Cerebellar cortex (tissue), 1 donor: ENCODE data around the gene NLRP9.
"Not testable (repeated sequence)": the region's sequence is repeated elsewhere in the genome, so short reads cannot be mapped to it uniquely, and the experiment has no call there.

Experiments used
- DNase-seq: peaks from one replicate; pipeline ENCODE4 v3.0.0-alpha.2; 2015; ENCODE audit warnings: low spot score

NLRP9 gene

DNA sequence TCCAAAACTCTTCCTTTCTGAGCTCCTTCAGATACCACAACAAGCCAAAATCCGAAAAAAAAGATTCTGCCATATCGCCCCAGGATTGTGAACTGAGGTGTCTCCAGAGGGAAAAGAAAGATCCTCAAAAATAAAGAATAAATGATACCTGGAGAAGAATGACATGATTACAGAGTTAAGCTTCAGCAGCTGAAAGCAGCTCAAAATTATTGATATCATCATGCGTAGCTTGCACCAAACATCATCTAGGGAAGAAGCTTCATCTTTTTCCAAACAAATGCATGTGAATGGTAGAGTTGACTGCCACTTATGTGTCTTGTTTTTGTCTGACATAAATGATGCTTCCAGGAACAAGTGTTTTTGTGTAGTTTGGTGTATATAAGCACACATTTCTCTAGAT, at the start of gene NLRP9:
Gene NLRP9 (minus strand): TSS at position 101 of the 400 bp plus-strand sequence. CDS start 28 bp downstream, at position 73.
- DNase-seq = no peak

DNA sequence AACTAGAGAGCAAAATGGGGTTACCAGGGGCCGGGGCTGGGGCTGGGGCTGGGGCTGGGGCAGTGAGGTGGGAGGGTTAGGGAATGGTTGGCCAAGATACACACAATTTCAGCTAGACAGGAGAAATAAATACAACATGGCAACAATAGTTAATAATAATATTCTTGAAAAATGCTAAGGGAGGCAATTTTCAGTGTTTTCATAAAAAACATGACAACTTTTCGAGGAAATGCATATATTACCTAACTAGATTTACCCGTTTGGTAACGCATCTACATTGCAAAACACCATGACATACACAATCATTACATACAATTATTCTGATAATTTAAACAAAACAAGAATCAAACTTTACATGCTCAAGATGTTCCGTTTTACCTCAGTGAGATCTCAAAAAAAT, 42.9 kb upstream of the NLRP9 start:
- DNase-seq = no peak

DNA sequence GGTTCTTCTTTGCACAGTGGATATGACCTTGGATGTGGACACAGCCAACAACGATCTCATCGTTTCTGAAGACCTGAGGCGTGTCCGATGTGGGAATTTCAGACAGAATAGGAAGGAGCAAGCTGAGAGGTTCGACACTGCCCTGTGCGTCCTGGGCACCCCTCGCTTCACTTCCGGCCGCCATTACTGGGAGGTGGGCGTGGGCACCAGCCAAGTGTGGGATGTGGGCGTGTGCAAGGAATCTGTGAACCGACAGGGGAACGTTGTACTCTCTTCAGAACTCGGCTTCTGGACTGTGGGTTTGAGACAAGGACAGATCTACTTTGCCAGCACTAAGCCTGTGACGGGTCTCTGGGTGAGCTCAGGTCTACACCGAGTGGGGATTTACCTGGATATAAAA, 40.1 kb upstream of the NLRP9 start:
- DNase-seq = no peak

DNA sequence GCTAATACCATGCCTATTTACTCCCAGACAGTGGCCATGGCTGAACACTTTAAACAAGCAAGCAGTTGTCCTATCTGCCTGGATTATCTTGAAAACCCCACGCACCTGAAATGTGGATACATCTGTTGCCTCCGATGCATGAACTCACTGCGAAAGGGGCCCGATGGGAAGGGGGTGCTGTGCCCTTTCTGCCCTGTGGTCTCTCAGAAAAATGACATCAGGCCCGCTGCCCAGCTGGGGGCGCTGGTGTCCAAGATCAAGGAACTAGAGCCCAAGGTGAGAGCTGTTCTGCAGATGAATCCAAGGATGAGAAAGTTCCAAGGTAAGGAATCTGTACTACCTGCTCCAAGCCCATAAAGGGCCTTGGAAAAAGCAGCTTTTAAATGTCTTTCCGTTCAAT, 39.3 kb upstream of the NLRP9 start:
- DNase-seq = peak; percentile 5

GRCh38 chr19:55769632-55770031, 31.4 kb upstream of the NLRP9 start:
- not testable (repeated sequence) for DNase-seq

DNA sequence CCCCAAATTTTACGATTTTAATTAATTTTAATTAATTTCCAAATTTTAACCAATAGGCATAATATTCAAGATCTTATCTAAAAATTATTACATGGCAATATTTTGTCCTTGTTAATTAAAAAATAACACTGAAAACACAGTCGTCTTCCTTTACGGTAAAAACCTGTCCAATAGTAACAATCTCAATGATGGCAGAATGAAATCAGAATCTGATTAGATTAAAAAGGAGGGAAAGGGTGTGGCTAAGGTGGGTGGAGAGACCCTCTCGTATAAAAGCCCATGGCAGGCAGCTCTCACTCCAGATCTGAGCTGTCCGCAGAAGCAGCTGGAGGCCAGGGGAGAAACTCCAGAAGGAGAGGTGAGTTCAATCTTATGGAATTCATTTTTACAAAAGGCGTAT, 30.6 kb upstream of the NLRP9 start, which contains the start of gene RFPL4AL1:
Gene RFPL4AL1 (plus strand): TSS at position 301 of the 400 bp plus-strand sequence. CDS start 2,687 bp downstream, outside the sequence.
- DNase-seq = not testable (repeated sequence)

DNA sequence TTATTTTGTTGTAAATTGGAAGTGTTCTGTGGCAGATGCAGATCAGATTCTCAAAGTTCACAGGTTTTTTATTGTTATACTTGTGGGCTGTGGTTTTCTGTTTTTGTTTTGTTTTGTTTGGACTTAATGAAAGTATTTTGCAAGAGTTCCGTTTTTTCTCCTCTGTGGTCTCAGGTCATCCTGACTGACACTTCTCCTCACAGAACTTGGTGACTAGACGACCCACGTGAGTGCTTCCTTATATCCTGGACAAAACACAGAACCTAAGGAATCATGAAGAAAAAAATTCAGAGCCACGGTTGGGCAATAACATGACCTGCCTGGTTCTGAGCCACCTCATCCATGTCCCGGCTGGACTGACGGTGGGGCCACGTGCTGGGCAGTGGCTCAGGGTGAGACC, 28.3 kb upstream of the NLRP9 start:
- no peak for DNase-seq

DNA sequence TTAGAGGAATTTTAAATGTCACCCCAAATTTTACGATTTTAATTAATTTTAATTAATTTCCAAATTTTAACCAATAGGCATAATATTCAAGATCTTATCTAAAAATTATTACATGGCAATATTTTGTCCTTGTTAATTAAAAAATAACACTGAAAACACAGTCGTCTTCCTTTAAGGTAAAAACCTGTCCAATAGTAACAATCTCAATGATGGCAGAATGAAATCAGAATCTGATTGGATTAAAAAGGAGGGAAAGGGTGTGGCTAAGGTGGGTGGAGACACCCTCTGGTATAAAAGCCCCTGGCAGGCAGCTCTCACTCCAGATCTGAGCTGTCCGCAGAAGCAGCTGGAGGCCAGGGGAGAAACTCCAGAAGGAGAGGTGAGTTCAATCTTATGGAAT, 20.6 kb upstream of the NLRP9 start, which contains the start of gene RFPL4A:
Gene RFPL4A (plus strand): TSS at position 301 of the 400 bp plus-strand sequence. CDS start 2,704 bp downstream, outside the sequence.
- not testable (repeated sequence) for DNase-seq

DNA sequence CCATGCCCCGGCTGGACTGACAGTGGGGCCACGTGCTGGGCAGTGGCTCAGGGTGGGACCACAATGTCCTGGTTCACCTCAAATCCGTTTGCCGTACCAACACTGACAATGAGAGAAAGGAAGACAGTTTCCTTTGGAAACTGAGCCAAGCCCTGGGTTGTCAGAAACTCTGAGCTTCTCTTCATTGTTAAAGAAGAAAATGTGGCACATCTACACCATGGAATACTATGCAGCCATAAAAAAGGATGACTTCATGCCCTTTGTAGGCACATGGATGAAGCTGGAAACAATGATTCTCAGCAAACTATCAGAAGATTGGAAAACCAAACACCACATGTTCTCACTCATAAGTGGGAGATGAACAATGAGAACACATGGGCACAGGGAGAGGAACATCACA, 18.6 kb upstream of the NLRP9 start:
- not testable (repeated sequence) for DNase-seq

DNA sequence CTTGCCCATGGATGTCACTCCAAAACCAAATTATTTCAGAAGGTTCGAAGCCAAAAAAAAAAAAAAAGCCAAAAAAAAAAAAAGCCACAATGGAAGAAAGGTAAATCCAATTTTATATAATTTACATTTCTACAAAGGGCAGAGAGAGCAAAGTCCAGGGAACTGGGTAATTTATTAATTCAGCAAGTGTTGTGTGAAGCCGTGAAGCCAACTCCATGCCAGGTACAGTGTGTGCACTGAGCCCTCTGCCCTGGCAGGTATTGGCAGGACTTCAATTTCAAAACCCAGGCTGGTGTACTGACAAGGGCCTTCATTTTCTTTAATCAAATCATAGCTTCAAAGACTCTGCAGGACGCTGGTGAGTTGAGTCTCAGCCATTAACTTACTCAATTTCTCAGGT, 15.2 kb upstream of the NLRP9 start:
- DNase-seq = no peak

DNA sequence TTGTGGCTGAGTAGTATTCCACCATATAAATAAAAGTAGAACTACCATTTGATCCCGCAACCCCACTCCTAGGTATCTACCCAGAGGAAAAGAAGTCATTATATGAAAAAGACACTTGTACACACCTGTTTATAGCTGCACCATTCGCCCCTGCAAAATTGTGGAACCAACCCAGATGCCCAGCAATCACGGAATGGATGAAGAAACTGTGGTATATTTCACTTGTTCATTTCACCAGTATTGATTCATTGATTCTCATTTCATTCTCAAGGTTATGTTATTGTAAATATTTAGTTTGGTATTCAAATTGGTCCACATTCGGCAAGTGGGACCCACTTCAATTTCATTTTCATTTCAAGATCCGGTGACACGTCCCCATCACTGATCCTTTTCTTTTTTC, 12.5 kb upstream of the NLRP9 start:
- no peak for DNase-seq

GRCh38 chr19:55730378-55730777, 7.8 kb downstream of the NLRP9 start:
- DNase-seq = not testable (repeated sequence)

DNA sequence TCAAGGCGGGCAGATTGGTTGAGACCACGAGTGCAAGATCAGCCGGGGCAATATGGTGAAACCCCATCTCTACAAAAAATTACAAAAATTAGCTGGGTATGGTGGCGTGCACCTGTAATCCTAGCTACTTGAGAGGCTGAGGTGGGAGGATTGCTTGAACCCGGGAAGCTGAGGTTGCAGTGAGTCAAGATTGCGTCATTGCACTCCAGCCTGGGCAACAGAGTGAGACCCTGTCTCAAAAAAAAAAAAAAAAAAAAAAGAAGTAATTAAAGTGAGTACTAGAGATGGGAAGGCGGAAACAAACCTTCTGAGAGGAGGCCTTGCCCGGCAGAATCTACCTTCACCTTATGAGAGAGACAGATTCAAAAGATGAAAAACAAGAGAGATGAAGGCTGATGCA, 14.7 kb downstream of the NLRP9 start:
- no peak for DNase-seq

DNA sequence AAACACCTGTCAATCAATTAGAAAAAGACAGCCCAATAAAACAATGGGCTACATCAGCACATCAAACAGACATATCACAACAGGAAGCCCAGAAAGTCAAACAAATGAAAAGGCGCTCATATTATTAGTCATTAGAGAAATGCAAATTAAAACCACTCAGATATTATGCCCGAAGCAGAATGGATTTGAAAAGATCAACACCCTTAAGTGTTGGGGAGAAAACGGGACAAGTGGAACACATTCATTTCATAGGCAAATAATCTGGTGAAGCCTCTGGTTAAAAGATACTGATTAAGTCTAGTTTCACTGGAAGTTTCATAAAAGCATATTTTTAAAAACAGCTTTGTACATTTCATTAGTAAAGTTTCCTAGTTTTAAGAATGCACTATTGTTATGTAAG, 17.4 kb downstream of the NLRP9 start:
- no peak for DNase-seq

DNA sequence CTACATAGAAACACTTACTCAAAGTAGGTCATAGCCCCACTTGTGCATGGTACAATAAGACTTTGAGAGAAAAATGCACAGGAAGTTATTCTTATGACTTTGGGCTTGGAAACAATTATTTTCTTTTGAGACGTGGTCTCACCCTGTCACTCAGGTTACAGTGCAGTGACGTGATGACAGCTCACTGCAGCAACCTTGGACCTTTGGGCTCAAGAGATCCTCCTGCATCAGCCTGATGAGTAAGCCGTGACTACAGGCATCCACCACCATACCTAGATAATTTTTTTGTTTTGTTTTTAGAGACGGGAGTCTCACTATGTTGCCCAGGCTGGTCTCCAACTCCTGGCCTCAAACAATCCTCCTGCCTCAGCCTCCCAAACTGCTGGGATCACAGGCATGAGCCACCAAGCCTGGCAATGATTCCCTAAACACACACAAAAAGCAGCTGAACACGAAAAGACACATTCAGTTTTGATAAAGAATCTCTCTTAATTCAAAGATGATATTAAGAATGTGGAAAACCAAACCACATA, 17.9 kb downstream of the NLRP9 start:
- no peak for DNase-seq

DNA sequence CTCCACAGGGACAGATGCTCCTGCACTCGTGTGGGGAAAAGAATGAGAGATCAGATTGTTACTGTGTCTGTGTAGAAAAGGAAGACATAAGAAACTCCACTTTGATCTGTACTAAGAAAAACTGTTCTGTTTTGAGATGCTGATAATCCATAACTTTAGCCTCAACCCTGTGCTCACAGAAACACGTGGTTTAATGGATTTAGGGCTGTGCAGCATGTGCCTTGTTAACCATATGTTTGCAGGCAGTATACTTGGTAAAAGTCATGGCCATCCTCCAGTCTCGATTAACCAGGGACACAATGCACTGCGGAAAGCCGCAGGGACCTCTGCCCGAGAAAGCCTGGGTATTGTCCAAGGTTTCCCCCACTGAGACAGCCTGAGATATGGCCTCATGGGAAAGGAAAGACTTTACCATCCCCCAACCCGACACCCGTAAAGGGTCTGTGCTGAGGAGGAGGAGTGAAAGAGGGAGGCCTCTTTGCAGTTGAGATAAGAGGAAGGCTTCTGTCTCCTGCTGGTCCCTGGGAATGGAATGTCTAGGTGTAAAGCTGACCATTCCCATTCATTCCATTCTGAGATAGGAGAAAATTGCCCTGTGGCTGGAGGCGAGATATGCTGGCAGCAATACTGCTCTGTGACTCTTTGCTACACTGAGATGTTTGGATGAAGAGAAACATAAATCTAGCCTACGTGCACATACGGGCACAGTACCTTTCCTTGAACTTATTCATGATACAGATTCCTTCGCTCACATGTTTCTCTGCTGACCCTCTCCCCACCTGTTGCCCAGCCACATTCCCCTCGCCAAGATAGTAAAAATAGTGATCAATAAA, 20.1 kb downstream of the NLRP9 start:
- not testable (repeated sequence) for DNase-seq

- no peak for DNase-seq
These were observed 21.0 kb downstream of the NLRP9 start for GRCh38 chr19:55717251-55717650.

DNA sequence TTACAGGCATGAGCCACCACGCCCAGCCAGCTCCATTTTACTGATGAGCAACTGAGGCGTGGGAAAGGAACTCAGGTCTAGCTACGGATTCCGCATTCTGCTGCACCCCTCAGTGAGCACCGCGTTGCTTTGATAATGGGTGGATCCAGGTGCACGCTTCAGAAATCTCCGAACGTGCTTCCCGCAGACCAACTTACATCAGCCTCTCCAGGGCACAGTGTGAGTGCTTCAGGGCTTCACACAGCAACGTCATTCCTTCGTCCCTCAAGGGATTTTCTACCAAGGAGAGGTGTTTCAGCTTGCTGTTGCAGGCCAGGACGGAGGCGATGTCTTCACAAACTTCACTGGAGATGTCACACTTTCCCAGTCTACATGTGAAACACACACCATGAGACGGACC, 21.7 kb downstream of the NLRP9 start:
- no peak for DNase-seq

GRCh38 chr19:55712804-55713631, 25.2 kb downstream of the NLRP9 start:
- no peak for DNase-seq

- DNase-seq = no peak
These were observed 26.5 kb downstream of the NLRP9 start for GRCh38 chr19:55711719-55712118.

DNA sequence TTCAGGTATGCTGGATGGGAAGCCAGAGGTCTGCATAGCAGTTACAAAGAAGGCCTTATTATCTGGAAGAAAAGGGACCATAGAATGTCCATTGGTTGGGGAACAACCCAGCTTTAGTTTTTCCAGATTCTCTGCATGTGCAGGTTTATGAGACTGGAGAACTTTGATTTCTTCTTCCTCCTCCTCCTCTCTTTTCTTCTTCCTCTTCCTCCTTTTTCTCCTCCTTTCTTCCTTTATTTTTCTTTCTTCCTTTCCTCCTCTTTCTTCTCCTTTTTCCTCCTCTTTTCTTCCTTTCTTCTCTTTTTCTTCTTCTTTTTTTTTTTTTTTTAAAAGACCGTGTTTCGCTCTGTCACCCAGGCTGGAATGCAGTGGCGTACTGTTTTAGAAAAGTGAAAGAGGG, 32.2 kb downstream of the NLRP9 start:
- DNase-seq = no peak

DNA sequence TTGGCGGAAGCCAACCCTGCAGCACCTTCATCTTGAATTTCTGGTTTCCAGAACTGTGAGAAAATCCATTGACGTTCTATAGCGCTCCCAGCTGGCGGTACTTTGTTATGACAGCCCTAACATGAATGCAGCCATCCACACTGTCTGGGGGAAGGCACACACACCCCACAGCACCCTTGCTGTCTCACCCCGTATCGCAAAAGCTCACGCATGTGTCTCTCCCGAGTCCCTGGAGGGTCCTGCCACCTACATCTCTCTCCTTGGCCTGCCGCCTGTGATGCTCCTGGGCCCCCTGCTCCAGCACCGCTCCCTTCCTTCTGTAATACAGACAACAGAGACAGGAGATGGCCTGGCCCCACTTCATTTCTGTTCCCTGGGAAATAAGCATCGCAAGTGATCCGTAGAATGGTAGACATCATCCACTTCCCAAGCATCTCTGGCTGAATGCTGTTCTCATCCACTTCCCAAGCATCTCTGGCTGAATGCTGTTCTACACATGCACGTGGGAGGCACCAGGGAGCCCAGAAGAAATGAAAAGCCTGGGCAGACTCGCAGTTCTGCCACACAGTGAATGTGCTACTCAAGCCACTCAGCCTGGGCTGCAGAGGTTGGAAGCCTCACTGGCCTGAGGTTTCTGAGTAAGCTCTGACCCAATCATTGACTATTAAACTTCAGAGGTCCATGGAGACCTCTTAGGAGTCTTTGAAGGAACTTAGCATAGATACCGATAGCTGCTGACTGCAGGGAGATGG, 33.5 kb downstream of the NLRP9 start:
- no peak for DNase-seq
